GM12891 (cell line): ENCODE measurements around the gene SLC10A7.

Experiments used
- POLR2A ChIP-seq: IDR thresholded peaks from 2 replicates; pipeline ENCODE4 v1.6.1; 2011; ENCODE audit warnings: low read depth, low read length, control low read depth
- POLR2AphosphoS5 ChIP-seq: IDR thresholded peaks from 2 replicates; pipeline ENCODE4 v1.6.1; 2011; ENCODE audit warnings: low read depth, low read length, control low read depth
- SPI1 ChIP-seq: IDR thresholded peaks from 2 replicates; pipeline ENCODE4 v1.6.1; 2011; ENCODE audit warnings: low read depth, low read length, control low read depth
- TAF1 ChIP-seq: IDR thresholded peaks from 2 replicates; pipeline ENCODE4 v1.6.1; 2011; ENCODE audit warnings: low read depth, low read length, control low read depth

DNA sequence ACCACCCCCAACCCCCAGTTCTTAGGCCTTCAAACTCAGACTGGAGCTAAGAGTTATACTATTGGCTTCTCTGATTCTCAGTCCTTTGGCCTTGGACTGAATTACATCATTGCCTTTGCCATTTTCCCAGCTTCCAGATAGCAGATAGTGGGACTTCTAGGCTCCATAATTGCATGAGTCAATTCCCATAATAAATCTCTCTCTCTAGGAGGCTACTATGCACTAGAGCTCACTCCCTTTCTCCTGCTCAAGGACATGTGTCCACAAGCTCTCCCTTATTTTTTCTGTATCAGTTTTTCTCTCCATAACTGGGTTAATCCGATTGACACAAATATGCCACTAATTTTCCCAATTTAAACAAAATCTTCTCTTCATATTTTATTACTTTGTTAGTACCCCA lies 204.0 kb downstream of the SLC10A7 start:
- TF ChIP-seq POLR2AphosphoS5 (no peak), POLR2A (no peak), TAF1 (no peak), SPI1 (no peak)
